Central memory CD4-positive, alpha-beta T cell (primary cell): ENCODE measurements around the gene SCAMP4.

Experiments used
- DNase-seq: peaks from one replicate; pipeline ENCODE4 v3.0.0; 2022

The SCAMP4 gene

GRCh38 chr19:1962674-1963073 lies 57.5 kb downstream of the SCAMP4 start:
- DNase-seq: no peak

- DNase-seq: peak; percentile 55
Observed at GRCh38 chr19:1967087-1967608, 61.9 kb downstream of the SCAMP4 start.

GRCh38 chr19:1968279-1969175 lies 63.3 kb downstream of the SCAMP4 start:
- DNase-seq: no peak

GRCh38 chr19:1969176-1970002 lies 64.2 kb downstream of the SCAMP4 start:
- no peak for DNase-seq

- no peak for DNase-seq
Observed at GRCh38 chr19:1970003-1970805, 65.0 kb downstream of the SCAMP4 start.

GRCh38 chr19:1970806-1971502 lies 65.8 kb downstream of the SCAMP4 start:
- DNase-seq: no peak

GRCh38 chr19:1974381-1975161 lies 69.4 kb downstream of the SCAMP4 start:
- DNase-seq: no peak

- DNase-seq: no peak
Observed at GRCh38 chr19:1975162-1975480, 69.9 kb downstream of the SCAMP4 start.
